NCI-H82 treated with DMSO at 0.1 percent for 48 hours (cell line): ENCODE measurements around the gene MPHOSPH6.
"Not testable (repeated sequence)": the region's sequence is repeated elsewhere in the genome, so short reads cannot be mapped to it uniquely, and the experiment has no call there.

Source experiments
- DNase-seq: peaks from one replicate; lab custom pipeline; 2025; ENCODE audit not compliant: unreplicated experiment; lab: John Stamatoyannopoulos, UW

MPHOSPH6 gene, protein sequence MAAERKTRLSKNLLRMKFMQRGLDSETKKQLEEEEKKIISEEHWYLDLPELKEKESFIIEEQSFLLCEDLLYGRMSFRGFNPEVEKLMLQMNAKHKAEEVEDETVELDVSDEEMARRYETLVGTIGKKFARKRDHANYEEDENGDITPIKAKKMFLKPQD

DNA sequence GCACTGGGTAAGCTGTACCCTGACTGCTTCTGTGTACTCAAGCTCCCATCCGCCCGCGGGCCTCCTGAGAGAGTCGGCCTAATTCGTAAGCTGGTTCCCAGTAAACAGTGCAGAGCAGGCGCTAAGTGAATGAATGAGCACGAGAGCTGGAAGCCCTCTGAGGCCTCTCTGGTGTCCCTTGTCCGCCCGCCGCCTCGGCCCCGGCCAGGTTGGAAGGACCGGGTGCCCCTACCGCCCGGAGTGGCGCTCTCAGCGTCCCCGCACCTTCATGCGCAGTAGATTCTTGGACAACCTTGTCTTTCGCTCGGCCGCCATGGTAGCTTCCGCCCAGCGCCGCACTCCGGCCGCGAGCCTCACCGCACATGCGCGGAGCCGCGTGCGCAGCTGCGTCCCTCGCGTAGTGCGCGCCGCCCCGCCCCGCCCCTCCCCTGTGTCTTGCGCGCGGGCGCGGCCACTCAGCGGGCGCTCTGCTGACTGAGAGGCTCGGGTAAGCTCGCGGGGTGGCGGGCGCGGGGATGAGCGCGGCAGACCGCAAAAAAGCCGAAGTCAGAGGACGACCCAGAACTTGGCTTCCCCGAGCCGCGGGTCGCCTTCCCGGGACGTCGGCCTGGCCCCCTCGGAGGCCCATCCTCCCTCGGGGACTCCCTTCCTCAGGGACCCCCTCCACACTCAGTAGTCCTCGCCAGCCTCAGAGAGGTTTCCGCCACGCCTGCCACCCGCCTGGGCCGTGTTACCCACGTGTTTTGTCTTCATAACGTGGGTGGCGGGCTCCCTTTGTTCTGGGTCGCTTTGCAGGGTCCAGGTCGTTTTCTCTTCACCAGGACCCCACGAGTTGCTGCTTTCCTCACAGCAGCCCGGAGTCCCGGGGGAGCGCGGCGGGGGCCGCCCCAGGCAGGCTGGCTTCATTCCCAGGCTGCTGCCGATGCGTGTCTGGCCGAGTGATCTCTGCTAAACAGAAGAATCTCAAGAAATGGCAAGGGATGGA is at the start of gene MPHOSPH6:
Gene MPHOSPH6 (minus strand): TSS at position 364 of the 985 bp plus-strand sequence. CDS start 49 bp downstream, at position 315.
- DNase-seq, result peak; percentile 52

DNA sequence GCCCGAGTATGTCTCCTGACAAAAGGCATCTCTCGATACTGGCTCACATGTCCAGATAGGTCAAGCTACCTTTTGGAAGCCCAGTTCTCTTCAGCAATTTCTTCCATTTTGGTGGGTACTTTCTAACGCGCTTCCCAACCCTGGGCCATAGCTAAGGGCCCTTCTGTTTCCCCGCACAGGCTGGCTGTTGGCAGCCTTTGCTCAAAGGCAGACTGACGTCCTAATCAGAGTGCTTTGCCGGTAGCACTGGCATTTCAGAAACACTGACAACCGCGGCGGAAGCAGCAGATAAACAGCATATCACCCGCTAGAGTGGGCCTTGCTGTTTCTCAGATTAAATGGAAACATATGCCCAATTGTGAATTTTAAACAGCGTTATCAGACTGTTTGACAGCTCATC is 49.3 kb upstream of the MPHOSPH6 start:
- DNase-seq, result no peak

DNA sequence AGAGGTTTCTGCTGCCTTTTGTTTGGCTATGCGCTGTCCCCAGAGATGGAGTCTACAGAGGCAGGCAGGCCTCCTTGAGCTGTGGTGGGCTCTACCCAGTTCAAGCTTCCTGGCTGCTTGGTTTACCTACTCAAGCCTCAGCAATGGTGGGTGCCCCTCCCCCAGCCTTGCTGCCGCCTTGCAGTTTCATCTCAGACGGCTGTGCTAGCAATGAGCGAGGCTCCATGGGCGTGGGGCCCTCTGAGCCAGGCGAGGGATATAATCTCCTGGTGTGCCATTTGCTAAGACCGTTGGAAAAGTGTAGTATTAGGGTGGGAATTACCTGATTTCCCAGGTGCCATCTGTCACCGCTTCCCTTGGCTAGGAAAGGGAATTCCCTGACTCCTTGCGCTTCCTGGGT is 39.3 kb upstream of the MPHOSPH6 start:
- not testable (repeated sequence) for DNase-seq

DNA sequence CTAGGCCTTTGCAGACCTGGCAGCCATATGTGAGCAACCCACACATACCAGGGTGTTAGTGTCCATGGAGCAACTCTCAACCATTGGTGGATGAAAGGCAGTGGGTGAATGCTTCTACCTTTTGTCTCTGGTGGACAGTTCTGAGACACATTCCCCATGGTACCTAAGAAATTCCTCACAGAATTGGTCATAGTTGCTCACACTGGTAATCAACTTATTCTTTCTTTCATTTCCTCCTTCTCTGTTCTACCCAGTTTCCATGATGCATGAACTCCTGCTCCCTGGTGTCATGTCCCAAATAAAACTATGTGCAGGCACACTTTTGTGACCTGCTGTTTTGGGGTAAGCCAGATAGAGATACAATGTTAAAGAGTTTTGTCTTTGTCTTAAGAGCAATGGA is 33.2 kb upstream of the MPHOSPH6 start:
- no peak for DNase-seq

DNA sequence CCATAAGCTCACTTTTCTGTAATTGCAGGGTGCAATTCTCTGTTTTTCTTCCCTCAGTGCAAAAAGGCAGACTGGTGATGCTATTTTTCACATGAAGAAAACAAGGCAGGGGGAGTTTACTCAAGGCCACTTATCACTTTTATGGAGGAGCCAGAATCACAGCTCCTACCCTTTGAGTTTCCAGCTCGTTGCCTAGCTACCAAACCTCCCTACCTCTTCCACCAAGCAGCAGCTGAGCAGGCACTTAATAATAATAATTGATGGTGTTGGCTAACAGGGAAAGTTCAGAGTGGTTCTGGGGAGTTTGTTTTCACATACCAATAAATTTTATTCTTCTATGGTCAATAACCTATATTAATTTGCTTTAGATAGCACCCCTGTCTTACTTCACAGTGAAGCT is 31.9 kb upstream of the MPHOSPH6 start:
- DNase-seq, result no peak

DNA sequence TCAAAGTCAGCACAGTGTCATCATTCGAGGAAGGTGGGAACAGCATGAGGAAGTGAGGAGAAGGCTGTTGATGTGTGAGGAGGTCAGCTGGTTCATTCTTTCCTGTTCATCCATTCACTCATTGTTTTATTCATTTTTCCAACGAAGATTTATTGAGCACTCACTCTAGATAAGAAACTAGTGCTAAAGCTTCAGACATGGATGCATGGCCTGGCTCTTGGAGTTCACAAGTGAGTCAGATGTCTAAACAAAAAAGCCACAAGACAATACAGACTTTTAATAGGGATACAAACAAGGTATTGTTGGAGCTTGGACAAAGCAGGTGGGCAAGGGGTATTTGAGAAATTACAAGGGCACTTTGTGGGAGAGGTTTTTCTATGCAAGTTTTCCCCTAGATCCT is 31.3 kb upstream of the MPHOSPH6 start:
- no peak for DNase-seq

DNA sequence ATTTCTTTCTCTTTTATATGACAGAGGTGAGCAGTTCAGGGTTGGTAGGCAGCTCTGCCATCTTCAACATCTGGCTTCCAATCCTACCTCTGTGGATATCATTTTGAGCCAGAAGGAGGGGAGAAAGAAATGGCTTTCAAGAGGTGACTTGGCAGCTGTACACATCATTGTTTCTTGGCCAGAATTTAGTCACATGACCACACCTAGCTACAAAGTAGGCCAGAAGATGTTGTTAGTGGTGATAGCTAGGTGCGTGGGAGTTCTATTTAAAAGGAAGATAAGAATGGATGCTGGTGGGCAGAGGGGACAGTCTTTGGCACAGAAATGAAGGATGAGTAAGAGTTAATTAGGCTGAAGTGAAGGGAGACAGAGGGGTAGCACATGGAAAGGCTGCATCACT is 29.2 kb upstream of the MPHOSPH6 start:
- no peak for DNase-seq

DNA sequence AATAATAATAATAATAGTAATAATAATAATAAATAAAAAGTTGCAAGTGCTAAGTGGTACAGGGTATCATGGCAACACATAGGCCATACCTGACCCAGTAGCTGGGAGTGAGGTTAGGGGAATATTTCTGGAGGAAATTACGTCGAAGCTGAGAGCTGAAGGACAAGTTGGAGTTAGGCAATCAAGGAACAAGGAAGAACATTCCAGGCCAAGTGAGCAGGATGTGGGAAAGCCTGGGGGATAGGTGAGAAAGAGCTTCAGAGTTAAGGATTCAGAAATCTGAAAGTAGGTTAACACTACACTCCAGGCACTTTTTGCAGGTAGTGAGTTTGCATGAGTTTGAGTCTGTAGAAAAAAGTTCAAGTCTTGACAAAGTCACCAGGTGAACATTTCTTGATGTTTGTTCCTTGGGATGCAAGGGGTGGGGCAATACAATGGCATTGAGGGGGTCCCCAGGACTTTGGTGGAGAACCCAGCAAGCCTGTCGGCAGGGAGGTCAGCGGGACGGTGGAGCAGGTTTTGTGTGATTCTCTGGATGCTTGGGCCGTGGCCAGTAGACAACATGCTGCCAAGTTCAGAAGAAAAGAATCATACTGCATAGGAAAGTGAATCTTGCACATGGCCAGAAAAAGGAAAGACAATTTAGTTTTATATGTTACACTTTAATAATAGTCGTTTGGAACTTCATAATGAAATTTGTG is 27.7 kb upstream of the MPHOSPH6 start:
- no peak for DNase-seq

DNA sequence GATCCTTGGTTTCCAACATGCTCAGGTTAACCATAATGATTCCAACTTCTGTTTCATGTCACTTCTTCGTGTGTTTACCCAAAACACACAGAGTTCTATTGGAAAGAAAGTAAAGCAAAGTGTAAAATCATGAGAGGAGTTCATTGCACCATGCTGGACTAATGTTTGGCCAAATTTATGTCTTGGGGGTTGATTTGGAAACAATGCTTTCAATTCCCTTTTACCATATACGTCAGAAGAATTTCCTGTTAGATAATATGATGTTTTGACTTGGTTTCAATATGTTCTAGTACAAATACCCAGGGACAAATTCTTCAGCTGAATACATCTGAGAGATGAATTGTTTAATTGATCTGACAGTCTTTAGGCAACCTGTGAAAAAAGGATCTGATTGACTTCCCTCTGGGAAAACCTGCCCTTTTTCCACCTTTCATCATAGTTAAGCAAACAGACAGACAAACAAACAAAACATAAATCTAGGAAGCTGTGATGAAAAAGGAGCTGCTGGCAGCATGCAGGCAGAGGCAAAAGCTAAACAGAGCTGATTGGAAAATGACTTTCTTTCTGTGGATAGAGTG is 26.0 kb upstream of the MPHOSPH6 start:
- DNase-seq, result no peak

DNA sequence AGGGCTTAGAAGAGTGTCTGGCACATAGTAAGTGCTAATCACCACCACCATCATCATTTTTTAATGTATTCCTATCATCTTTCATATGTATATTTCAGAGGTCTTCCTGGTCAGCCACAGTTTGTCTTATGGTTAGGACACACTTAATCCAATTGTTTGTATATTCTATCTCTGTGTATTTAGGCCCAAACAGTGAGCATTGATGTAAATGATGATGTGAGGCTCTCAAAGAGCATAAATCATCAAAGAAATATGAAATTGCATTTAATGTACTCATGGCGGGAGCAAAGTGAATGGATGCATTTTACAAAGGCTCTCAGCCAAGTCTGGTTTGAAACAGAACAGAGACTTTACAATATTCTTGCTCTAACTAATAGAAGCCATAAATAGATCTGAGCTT is 24.1 kb upstream of the MPHOSPH6 start:
- DNase-seq, result no peak

DNA sequence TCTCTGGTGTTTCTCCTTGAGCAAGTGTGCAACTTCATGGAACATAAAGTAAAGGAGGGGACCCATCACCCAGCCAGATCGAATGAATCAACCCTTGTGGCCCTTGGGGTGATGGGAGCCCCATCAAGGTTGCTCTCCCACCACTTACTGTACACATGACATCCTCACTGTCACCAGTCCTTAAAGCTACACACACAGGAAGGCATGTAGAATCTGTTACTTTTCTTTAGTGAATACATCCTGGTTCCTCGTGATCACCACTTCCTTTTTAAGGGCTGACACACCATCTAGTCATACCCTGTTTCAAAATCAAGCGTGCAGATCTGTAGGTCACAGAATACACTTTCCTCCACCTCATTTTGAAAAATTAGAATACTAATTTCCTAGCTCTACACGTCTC is 22.6 kb upstream of the MPHOSPH6 start:
- no peak for DNase-seq

DNA sequence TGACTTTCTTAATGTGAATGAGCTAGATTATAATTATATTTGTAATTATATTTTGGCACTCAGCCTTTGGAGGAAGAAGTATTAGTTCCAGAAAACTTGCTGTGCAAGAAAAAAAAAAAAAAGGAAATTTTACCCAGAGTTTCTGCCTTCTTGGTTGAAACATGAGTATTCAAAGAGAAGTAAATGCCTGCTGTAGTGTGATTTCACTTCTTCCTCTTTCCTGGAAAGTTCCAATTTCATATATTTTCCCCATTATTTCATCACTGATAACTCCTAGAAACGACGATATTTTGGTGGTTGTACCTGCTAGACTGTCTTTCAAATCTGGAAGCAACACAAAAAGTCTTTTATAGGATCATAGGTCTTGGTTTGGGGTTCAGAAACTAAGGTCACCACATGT is 20.4 kb upstream of the MPHOSPH6 start:
- no peak for DNase-seq

DNA sequence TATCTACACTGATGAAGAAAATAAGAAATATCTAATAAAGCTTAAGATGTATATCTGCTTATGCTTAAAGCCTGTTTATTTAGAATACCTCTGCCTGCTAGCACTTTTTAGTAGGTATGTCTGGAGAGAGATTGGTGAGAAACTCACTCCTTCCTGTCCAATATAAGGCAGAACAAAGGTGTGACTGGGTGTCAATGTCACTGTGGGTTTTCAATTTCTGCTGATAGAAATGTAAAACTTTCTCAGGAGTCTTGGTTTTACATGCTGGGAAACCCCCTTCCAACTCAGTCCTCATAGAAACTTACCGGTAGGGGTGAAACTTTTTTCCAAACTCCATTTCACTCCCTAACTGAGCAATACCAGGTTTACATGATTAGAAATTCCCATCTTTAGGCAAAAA is 17.8 kb upstream of the MPHOSPH6 start:
- no peak for DNase-seq

DNA sequence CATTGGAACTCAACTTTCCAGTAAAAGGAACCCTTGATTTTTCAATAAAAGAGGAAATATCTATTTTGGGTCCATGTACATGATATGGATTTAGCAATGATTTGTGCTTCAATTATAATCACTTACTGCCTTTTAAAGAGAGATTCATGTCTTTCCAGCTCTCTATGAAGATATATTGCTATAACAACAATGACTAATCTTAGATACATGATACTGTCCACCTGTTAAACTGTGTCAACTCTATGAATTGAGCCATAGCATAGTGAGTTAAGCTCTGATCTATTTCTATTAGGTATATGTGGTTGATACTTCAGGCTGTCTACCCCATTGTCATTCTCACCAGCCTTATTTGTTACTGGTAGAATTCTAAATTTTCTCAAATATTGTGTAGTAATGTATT is 15.0 kb upstream of the MPHOSPH6 start:
- DNase-seq, result no peak

DNA sequence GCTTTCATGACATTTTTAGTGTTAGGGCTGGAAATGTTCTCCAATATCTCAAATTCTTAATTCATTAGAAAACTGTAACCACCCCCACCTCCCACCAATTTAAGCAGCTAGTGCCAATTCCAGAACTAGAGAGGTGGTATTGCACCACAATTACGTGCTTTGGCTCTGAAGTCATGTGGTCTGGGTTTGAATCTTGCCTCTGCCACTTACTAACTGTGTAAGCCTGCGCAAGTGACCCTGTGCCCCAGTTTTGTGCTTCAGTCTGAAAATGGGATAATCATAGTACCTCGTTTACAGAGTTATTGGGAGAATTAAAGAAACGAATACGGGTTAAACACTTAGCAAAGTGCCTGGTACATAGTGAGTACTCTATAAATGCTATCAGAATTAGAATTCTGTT is 14.2 kb upstream of the MPHOSPH6 start:
- DNase-seq, result no peak

DNA sequence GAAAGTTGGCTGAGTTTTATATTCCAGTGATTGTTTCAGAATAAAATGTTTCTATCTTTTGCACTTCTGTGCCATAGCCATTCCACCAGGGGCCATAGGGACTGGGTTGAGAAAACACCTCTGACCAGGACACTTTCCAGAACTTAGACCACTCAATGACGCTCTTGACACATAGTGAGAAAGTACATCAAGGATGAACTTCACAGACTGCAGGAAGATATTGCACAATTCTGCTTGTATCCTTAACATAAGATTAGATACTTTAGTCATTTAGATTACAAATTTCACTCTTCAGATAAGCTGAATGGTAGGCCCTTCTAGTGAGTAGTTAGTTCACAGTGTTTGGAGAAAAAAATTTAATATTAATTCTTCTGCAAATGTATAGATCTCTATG is 13.0 kb upstream of the MPHOSPH6 start:
- no peak for DNase-seq

DNA sequence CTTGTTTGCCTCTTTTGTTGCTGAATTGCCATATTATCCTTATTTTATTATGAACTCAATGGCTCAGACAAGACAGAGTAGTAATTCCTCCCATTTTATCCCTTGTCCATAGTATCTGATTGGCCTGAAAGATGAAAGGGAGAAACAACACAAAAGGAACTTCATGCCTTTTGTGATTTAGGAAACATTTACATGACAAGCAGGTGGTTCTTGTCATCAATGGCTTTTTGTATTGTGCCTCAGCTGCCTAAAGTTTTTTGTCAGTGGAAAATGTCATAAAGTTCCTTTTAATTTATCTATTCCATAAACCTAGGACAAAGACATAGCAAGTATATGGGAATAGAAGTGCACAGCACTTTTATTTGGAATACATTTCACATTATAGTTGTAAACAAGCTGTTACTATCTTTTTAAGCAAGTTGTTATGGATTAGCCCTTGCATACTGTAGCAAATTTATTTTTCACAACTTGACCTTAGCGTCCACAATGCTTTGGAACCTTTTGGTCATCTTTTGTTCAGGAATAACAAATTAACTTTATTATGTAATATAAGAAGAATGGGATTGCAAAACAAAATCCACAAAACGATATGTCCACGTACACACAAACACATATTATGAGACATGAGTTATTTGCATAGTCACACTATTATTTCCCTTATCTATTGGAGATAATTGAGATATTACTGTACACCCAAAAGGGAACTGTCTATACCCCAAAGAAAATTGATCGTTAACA is 12.4 kb upstream of the MPHOSPH6 start:
- no peak for DNase-seq

DNA sequence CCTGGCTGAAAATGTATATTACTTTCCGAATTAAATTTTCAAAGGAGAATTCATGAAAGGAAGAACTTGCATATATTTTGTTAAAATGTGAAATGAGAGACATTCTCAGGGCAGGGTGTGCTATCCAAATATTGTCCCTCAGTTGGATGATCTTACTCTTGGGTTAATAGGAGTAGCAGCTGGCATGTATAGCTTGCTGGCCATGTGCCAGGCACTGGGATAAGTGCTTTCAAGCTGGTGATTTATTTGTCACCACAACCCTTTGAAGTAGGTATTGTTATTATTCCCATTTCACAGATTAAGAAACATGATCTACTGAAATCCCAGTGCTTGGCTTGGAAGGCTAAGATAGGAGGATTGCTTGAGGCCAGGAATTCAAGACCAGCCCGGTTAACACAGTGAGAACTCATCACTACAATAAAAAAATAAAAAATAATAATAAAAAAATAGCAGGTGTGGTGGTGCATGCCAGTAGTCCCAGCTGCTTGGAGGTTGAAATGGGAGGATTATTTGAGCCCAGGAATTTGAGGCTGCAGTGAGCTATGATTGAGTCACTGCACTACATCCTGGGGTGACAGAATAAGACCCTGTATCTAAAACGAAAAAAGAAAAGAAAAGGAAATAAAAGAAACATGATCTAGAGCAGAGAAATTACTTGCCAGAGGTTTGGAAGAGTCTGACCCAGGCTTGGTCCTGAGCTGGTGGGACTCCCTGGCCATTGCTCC is 11.6 kb upstream of the MPHOSPH6 start:
- peak; percentile 82 for DNase-seq

DNA sequence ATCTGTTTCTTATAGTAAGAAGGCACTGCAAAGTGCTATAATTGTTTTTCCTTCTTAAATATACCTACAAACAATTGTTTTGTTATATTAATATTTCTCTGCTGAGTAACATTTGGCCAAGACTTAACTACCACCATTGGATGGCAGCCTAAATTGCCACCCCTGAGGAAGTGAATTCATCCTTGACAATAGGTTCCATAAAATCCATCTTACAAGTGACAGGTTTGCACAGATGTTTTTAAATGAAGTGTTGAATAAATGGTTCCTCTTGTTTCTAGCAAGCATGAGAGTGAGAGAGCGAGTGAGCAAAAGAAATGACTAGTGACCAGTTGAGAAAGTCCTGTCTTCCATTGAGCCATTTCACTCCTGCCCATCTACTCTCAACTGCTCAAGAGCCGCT is 8.3 kb upstream of the MPHOSPH6 start:
- DNase-seq, result no peak

DNA sequence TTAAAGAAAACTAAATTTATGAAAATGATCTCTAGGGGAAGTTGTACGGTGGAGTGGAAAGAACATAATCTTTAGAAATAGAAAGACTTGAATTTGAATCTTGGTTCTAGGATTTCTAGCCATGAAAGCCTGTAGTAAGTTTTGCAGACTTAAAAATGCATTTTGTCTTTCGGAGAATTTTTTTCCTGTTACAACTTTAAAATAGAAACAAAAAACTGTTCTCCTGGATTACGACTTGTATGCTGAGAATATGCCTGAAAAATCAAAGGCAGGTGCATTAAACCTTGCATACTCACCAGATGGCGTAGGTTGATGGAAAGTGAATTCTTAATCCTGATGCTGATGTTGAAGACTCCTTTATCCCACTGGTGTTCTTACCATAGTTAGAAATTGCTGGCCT is 7.5 kb upstream of the MPHOSPH6 start:
- peak; percentile 52 for DNase-seq
